OCI-LY3 (cell line): ENCODE measurements around the gene PTPN21.

Experiments used
- EZH2phosphoT487 ChIP-seq: fragments of 200-600 bp; shearing (Covaris generic); IDR thresholded peaks from 2 replicates; pipeline ENCODE4 v1.6.1; 2018; ENCODE audit warnings: antibody characterized with exemption, mixed run types, low read depth
- TF ChIP-seq, protein P1 (sequence below): fragments of 200-600, 300-600 bp; sonication (generic); IDR thresholded peaks from 2 replicates; pipeline ENCODE4 v1.5.1; 2014; ENCODE audit warnings: antibody characterized with exemption, low read length, low read depth

GRCh38 chr14:88572117-88572516 is 17.3 kb upstream of the PTPN21 start:
- TF ChIP-seq, protein P1, sequence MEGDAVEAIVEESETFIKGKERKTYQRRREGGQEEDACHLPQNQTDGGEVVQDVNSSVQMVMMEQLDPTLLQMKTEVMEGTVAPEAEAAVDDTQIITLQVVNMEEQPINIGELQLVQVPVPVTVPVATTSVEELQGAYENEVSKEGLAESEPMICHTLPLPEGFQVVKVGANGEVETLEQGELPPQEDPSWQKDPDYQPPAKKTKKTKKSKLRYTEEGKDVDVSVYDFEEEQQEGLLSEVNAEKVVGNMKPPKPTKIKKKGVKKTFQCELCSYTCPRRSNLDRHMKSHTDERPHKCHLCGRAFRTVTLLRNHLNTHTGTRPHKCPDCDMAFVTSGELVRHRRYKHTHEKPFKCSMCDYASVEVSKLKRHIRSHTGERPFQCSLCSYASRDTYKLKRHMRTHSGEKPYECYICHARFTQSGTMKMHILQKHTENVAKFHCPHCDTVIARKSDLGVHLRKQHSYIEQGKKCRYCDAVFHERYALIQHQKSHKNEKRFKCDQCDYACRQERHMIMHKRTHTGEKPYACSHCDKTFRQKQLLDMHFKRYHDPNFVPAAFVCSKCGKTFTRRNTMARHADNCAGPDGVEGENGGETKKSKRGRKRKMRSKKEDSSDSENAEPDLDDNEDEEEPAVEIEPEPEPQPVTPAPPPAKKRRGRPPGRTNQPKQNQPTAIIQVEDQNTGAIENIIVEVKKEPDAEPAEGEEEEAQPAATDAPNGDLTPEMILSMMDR, result no peak
- TF ChIP-seq EZH2phosphoT487, result no peak
